OCI-LY3 (cell line): ENCODE measurements around the gene PREX1.

Experiments used
- CTCF ChIP-seq: fragments of 200-600, 300-600 bp; sonication (generic); IDR thresholded peaks from 2 replicates; pipeline ENCODE4 v1.5.1; 2014; ENCODE audit warnings: antibody characterized with exemption, low read length, low read depth
- EZH2phosphoT487 ChIP-seq: fragments of 200-600 bp; shearing (Covaris generic); IDR thresholded peaks from 2 replicates; pipeline ENCODE4 v1.6.1; 2018; ENCODE audit warnings: antibody characterized with exemption, mixed run types, low read depth

GRCh38 chr20:48582673-48582985 lies 245.2 kb downstream of the PREX1 start:
- TF ChIP-seq CTCF (no peak), EZH2phosphoT487 (no peak)
